HG03432 (cell line): ENCODE data around the gene S100A3.
"Not testable (repeated sequence)": the region's sequence is repeated elsewhere in the genome, so short reads cannot be mapped to it uniquely, and the experiment has no call there.

ENCODE experiments used
- ATAC-seq: cut with Tn5 transposase; IDR thresholded peaks from one replicate; pipeline ENCODE4 v1.9.1; 2021; ENCODE audit warnings: mild to moderate bottlenecking, moderate library complexity; ENCODE audit not compliant: unreplicated experiment

Gene S100A3

GRCh38 chr1:153536012-153536670 is 12.9 kb downstream of the S100A3 start:
- ATAC-seq: peak; percentile 50

- ATAC-seq: peak; percentile 26
Measured at GRCh38 chr1:153535242-153536011, 13.6 kb downstream of the S100A3 start, which contains the start of gene S100A6. Gene S100A6, minus strand, starts transcription at chr1:153535991. Its CDS starts 652 bp downstream, at chr1:153535339.

- no peak for ATAC-seq
Measured at GRCh38 chr1:153534925-153535241, 14.2 kb downstream of the S100A3 start.

- ATAC-seq: no peak
Measured at GRCh38 chr1:153534226-153534924, 14.7 kb downstream of the S100A3 start.

- ATAC-seq: no peak
Measured at GRCh38 chr1:153533689-153534201, 15.3 kb downstream of the S100A3 start.

GRCh38 chr1:153532769-153533599 is 16.1 kb downstream of the S100A3 start:
- ATAC-seq: peak; percentile 39

GRCh38 chr1:153532181-153532580 is 16.9 kb downstream of the S100A3 start:
- ATAC-seq: no peak

- ATAC-seq: no peak
Measured at GRCh38 chr1:153531638-153532037, 17.4 kb downstream of the S100A3 start.

GRCh38 chr1:153527683-153528040 is 21.4 kb downstream of the S100A3 start:
- ATAC-seq: no peak

GRCh38 chr1:153527023-153527682 is 21.9 kb downstream of the S100A3 start:
- no peak for ATAC-seq

- ATAC-seq: no peak
Measured at GRCh38 chr1:153526132-153526543, 22.9 kb downstream of the S100A3 start.

- ATAC-seq: no peak
Measured at GRCh38 chr1:153525088-153525728, 23.9 kb downstream of the S100A3 start.

- not testable (repeated sequence) for ATAC-seq
Measured at GRCh38 chr1:153522353-153523048, 26.6 kb downstream of the S100A3 start.

- ATAC-seq: not testable (repeated sequence)
Measured at GRCh38 chr1:153521808-153522207, 27.2 kb downstream of the S100A3 start.

- no peak for ATAC-seq
Measured at GRCh38 chr1:153520818-153521476, 28.1 kb downstream of the S100A3 start.

GRCh38 chr1:153520137-153520691 is 28.8 kb downstream of the S100A3 start:
- ATAC-seq: not testable (repeated sequence)

- no peak for ATAC-seq
Measured at GRCh38 chr1:153519242-153519641, 29.8 kb downstream of the S100A3 start.
